GM19023 (cell line): ENCODE results near the gene GTF2A1L.
"Not testable (repeated sequence)": the region's sequence is repeated elsewhere in the genome, so short reads cannot be mapped to it uniquely, and the experiment has no call there.

Experiments used
- ATAC-seq: cut with Tn5 transposase; IDR thresholded peaks from one replicate; pipeline ENCODE4 v1.9.1; 2021; ENCODE audit warnings: mild to moderate bottlenecking, moderate library complexity; ENCODE audit not compliant: unreplicated experiment

The GTF2A1L gene

GRCh38 chr2:48617618-48618017 is at the start of gene GTF2A1L:
Gene GTF2A1L, plus strand, starts transcription at chr2:48617856. Its CDS starts 19 bp downstream, at chr2:48617875.
- ATAC-seq: no peak

DNA sequence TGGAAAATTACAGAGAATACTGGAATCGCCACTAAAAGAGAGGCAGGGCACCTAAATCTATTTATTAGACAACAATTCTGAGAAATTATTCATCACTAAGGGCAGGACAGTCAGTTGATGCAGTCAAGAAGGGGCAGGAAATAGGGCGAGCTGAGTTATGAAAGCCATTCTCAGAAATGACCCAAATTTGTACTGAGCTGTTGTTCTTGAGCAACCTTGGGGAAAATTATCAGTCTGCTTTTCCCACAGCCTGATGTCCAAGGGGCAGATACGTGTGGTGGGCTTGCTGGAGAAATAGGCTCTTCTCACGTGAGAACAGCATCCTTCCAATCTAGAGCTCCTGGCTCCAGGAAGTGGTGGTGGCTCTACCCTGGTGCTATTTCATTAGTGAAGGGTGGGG is 49.1 kb upstream of the GTF2A1L start:
- no peak for ATAC-seq

DNA sequence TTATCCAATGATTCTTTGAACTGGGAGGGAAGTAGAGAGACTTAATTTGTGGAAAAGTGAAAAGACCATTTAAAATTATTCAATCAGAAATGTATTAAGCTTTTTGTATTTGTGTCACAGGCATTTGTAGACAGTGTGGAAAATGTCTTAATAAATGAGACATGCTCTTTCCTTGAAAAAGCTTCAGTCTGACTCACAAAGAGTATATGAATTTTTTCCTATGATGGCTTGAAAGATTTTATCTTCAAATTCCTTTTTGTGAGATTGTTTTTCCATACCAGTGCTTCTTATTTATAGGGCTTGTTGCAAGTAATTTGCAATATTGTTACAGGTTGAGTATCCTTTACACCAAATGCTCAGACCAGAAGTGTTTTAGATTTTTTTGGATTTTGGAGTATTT is 48.2 kb upstream of the GTF2A1L start:
- ATAC-seq: no peak

DNA sequence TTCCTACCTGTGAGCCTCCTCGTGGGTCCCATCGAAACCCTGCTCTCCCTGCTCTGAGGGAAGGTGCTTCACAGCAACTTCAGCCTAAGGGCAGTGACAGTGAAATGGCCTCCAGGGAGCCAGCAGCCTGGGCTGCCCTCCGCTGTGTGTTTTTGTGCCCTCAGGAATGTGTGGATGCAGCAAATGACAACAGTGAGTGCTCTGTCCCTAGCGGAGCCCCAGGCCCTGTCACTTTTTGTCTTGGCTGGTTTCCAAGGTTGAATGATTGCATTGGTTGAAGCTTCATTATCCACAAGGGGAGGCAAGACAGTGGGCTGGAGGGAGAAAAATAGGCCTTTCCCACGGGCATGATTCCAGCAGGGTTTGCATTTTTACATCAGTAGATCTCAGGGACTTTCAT is 44.8 kb upstream of the GTF2A1L start:
- no peak for ATAC-seq

DNA sequence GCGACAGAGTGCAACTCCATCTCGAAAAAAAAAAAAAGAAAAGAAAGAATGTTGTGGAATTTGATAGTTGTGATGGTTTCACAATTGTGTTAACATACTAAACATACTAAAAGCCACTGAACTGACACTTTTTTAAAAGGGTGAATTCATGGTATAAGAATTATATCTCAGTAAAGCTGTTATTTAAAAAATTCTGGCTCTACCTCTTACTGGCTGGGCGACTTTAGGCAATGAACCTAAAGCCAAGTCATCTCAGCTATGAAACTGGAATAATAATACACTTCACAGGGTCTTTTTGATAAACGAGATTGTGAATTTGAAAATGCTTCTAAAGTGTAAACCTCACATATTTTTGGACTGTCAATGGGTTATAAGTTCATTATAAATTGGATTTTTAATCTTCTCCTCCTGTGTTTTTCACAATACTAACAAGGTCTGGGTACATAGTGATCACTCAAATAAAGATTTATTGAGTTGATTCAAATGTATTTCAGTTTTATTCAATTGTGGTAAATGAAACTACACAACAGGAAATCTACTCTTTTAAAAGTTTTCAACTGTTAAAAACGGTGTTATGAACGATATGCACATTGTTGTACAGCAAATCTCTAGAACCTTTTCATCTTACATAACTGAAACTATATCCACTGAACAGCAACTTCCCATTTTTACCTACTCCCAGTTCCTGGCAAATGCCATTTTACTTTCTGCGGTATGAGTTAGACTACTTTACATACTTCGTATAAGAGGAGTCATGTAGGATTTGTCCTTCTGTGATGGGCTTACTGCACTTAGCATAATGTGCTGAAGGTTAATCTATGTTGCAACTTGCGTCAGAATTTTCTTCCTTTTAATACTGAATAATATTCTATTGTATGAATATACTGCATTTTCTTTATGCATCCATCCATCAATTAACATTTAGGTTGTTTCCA is 43.0 kb upstream of the GTF2A1L start:
- no peak for ATAC-seq

DNA sequence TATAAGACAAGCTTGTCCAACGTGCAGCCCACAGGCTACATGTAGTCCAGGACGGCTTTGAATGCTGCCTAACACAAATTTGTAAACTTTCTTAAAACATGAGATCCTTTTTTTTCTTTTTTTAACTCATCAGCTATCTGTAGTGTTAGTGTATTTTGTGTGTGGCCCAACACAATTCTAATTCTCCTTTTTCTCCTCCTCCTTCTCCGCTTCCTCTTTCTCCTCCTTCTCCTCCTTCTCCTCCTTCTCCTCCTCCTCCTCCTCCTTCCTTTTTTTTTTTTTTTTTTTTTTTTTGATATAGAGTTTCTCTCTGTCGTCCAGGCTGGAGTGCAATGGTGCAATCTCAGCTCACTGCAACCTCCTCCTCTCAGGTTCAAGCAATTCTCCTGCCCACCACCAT is 39.3 kb upstream of the GTF2A1L start:
- no peak for ATAC-seq

GRCh38 chr2:48583961-48584360 is 33.7 kb upstream of the GTF2A1L start:
- no peak for ATAC-seq

DNA sequence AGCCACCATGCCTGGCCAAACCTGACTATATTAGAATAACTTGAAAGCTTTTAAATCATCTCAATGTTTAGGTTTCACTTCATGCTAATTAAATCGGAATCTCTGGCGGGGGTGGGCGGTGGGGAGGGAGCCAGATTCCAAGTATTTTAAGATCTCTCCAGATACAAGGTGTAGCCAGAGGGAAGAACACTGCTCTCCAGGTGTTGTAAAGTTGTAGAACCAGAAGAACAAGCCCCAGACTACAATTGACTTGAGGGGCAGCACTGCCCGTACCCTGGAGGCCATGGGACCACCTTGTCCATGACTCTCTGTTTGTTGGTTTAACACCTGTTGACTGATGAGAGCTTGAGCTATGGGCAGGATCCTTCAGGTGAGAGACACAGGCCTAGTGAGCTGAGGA is 33.1 kb upstream of the GTF2A1L start:
- ATAC-seq: no peak

GRCh38 chr2:48586433-48586832 is 31.2 kb upstream of the GTF2A1L start:
- no peak for ATAC-seq

- no peak for ATAC-seq
Measured at GRCh38 chr2:48587560-48587959, 30.1 kb upstream of the GTF2A1L start.

GRCh38 chr2:48587961-48588360 is 29.7 kb upstream of the GTF2A1L start:
- no peak for ATAC-seq

GRCh38 chr2:48588745-48589144 is 28.9 kb upstream of the GTF2A1L start:
- no peak for ATAC-seq

- ATAC-seq: no peak
Measured at GRCh38 chr2:48589170-48589767, 28.4 kb upstream of the GTF2A1L start.

- no peak for ATAC-seq
Measured at GRCh38 chr2:48590017-48590416, 27.6 kb upstream of the GTF2A1L start.

GRCh38 chr2:48592067-48592466 is 25.6 kb upstream of the GTF2A1L start:
- no peak for ATAC-seq

- ATAC-seq: not testable (repeated sequence)
Measured at GRCh38 chr2:48596751-48597150, 20.9 kb upstream of the GTF2A1L start.

DNA sequence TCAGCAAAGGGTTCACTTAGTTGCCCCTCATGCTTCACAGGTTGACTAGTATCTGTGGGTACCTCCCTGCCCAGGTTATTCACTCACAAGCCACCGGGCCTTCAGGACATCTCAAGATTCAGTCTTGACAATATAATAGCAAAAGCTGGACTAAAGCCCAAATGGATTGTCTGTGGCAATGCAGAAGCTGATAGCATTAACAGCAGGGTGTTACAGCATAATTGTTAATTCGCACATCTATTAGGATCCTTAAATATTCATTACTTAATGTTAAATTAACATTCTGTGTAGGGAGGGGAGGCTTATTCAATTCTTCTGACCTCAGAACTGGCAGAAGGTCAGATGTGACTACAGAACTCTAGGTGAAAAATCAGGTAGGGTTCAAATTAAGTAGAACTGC is 20.2 kb upstream of the GTF2A1L start:
- no peak for ATAC-seq

DNA sequence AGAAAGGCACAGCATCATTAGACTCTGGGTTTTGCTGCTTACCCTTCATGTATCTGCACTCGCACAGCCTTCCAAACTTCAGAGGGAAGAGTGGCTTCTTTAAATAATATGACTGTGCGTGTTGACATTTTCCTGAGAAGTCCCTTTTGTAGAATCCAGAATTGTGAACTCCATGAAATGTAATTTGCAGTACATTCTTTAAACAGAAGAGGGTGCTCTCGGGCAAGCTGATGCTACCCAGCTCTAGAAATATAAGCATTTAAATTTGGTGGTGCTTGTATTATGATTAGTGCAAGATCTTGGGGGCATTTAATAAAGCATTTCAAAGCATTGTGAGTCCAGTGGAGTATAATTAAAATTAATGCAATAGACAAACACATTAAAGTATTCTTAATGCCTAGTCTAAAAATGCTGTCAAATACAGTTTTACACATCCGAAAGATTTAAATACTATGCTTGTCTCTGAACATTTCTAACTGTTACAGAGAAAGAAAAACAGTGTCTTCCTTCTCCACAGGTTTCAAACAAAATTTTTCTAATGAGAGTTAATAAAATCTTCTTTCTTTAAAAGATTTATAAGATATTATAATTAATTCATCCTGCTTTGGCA is 17.3 kb upstream of the GTF2A1L start:
- no peak for ATAC-seq

GRCh38 chr2:48600917-48601316 is 16.7 kb upstream of the GTF2A1L start:
- no peak for ATAC-seq

DNA sequence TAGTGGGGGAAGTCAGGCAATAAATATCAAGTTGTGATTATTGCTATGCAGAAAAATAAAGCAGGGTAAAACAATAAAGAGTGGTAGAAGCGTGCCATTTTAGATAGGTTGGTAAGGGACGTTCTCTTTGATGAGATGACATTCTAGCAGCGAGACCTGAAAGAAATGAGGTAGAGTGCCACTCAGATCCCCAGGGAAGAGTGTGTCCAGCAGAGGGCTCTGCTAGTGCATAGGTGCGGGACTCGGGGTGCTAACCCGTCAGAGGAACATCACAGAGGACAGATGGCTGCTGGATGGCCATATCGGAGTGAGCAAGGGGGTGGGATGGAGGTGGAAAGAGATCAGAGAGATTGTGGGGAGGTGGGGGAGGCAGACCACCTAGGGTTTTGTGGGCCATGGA is 16.3 kb upstream of the GTF2A1L start:
- ATAC-seq: no peak

DNA sequence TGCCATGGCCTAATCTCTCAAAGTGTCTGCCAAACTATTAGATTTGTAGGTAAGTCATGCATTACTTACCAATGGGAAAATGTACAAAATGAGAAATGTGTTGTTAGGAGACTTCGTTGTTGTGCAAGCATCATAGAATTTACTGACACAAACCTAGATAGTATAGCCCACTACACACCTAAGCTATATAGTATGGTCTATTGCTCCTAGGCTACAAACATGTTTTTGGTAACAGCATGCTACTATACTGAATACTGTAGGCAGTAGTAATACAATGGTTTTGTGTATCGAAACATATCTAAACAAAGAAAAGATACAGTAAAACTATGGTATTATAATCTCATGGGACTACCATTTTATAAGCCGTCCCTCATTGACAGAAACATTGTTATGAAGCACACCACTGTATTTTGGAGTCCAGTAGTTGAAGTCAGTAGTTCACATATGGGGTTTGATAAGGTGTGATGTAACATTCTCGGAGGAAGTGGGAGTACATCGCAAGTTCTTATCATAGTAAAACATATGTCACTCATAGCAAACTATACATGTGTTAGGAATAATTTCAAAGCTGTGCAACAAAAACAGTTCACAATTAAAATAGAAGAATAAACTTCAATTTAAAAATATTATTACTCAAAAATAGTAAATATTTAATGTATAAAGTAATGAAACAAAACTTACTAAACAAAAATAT is 12.0 kb upstream of the GTF2A1L start:
- no peak for ATAC-seq
